H54 (cell line): ENCODE results near the gene REPIN1.

Experiments used
- DNase-seq: peaks from one replicate; pipeline ENCODE4 v3.0.0; 2011; ENCODE audit warnings: low spot score, mixed read lengths; ENCODE audit not compliant: insufficient read length
- FAIRE-seq: peaks from 3 replicates; lab custom pipeline; 2011; peaks lifted over from hg19 to GRCh38; lab: Jason Lieb, UNC
- POLR2A ChIP-seq: IDR thresholded peaks from 2 replicates; pipeline ENCODE4 v1.6.1; 2011; ENCODE audit warnings: low read depth, mild to moderate bottlenecking, low read length

REPIN1 gene

GRCh38 chr7:150410131-150410530 lies 41.5 kb downstream of the REPIN1 start:
- DNase-seq (no peak), FAIRE-seq (no peak)
- TF ChIP-seq POLR2A: no peak

DNA sequence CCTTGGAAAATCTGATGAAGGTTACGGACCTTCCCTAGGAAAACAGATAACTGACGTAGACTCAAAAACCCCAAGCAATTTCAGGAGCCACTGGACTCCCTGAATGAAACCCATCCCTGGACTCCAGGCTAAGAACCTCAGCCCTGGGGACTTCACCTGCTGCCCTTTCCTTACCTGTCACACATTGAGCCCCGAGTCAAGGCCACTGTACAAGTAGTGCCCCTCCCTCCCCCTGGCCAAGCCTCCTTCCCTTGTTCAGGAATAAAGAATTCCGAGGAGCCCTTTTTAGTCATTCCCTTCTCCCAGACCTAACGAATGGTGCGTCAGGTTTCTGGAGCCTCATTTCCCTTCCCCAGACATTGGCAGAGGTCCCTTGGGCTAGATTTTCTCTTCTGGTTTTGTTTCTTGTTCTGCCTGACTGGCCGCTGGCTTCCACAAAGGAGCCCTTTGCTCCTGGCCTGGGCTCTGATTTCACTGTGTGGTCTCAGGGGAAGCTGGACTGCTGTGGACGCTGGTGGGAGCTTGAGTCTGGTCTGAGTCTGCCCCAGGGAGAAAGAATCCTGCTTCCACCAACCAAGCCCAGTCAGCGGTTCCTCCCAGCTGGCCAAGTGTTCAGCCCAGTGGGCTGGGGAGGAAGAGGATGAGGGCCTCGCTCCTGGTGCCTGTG lies 42.2 kb downstream of the REPIN1 start:
- FAIRE-seq: no peak
- no peak for DNase-seq
- no peak for TF ChIP-seq POLR2A

DNA sequence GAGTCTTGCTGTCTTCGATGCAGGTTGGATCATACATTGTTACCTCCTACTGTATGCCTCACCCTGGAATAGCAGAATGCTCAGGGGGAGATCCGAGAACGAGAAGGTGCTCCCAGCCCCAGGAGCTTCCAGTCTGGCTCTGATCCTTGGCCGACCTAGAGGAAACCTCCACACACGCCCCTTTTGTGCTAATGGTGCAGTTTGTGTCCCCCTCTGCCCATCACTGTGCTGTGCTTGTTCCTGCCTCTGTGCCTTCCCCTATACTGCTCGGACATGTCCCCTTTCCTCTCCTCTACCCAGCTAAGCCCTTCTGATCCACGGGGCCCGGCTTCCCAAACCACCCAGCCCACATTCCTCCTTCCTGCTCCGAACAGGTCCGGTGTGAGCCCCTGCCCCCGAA lies 43.0 kb downstream of the REPIN1 start:
- no peak for TF ChIP-seq POLR2A
- no peak for FAIRE-seq
- no peak for DNase-seq

DNA sequence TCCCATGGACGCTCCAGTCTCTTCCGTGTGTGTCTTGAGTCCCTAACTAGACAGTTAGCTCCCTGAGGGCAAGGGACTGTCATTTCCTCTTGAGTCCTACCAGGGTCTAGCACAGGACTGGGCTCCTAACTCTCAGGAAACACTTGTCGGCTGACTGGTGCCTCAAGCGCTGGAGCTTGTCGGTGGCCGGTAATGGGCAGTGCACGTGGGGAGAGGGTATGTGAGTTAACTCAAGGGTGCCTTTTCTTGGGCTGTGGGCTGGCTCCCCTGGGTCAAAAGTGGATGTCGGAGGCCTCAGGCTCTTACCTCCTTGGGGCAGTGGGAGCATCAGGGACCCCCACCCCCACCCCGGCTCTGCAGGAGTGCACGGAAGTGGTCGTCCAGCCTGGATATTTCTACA lies 43.4 kb downstream of the REPIN1 start:
- DNase-seq: no peak
- no peak for FAIRE-seq

GRCh38 chr7:150412518-150413488 lies 44.2 kb downstream of the REPIN1 start:
- DNase-seq: no peak
- TF ChIP-seq POLR2A: no peak
- no peak for FAIRE-seq

More for the DNA sequence above, 43.4 kb downstream of the REPIN1 start:
- TF ChIP-seq POLR2A: no peak

DNA sequence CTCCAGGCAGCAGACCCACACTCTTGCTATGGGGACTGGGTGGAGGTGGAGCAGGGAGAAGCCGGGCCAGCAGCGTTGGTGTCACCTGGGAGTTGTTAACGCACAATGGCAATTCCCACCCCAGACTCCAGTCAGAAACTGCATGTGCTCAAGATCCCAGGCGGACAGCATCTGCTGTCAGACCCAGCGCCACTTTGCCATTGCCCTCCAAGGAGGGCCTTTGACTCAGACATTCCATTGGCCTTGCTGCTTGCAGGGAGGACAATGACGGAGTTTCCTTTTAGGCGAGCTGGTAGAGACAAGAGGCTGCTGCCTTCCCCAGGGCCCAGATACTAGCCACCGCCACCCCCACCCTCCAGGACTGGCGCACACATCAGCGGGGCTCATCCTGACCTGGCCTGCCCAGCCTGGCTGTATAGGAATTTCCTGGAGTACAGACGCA lies 45.0 kb downstream of the REPIN1 start:
- DNase-seq (no peak), FAIRE-seq (no peak)
- TF ChIP-seq POLR2A: no peak

- DNase-seq: no peak
These were observed 46.8 kb downstream of the REPIN1 start for GRCh38 chr7:150415161-150416153.

GRCh38 chr7:150417239-150417638 lies 48.6 kb downstream of the REPIN1 start:
- no peak for FAIRE-seq

More at GRCh38 chr7:150415161-150416153, 46.8 kb downstream of the REPIN1 start:
- TF ChIP-seq POLR2A: no peak
- no peak for FAIRE-seq

GRCh38 chr7:150417863-150418262 lies 49.2 kb downstream of the REPIN1 start:
- TF ChIP-seq POLR2A: no peak
- DNase-seq: no peak
- FAIRE-seq: no peak

More at GRCh38 chr7:150417239-150417638, 48.6 kb downstream of the REPIN1 start:
- TF ChIP-seq POLR2A: no peak
- DNase-seq: no peak

DNA sequence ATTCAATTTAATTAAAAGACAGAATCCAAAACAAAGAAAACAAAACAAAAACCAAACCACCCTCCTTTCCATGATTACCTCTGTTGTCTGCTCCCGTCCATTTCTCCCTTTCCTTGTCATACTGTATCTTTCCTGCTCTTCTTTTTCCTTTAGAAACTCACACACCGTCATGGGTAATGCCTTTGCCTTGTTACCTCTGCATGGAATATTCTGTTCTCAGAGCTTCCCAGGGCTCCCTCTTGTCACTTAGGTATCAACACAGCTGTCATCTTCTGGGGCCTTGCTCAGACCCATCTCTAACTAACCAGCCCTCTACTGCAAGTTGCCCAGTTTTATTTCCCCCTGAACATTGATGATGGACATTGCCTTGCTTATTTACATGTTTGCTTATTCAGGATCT lies 51.6 kb downstream of the REPIN1 start:
- TF ChIP-seq POLR2A: no peak
- FAIRE-seq: no peak

DNA sequence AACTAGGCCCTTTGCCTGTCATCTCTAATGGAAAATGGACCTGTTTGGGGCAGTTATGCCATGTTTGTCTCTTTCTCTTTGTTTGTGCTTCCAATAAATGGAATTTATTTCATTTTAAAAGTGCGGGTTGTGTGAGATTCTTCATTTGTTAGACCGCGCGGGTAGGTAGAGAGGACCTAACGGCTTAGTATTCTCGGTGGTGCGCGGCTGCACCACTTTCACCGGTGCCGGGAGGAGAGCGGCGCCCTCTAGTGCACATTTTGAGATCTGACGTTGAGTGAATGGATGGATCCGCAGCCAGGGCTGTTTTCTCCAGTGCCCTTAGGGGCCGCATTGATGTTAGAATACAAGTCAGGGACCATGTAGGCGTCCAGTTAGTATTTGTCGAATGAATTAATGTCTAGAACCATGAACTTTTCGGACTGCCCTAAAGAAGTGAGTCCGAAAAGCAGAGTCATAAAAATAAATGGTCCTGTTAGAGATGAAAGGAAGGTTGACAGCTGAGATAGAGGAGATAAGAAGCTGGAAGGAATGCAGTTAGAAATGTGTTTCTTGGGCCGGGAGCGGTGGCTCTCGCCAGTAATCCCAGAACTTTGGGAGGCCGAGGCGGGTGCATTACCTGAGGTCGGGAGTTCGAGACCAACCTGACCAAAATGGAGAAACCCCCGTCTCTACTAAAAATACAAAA lies 52.5 kb downstream of the REPIN1 start:
- TF ChIP-seq POLR2A: no peak
- DNase-seq: peak; percentile 73
- no peak for FAIRE-seq

More for the DNA sequence above, 51.6 kb downstream of the REPIN1 start:
- DNase-seq: no peak

- no peak for TF ChIP-seq POLR2A
- no peak for FAIRE-seq
- DNase-seq: no peak
These were observed 53.2 kb downstream of the REPIN1 start for GRCh38 chr7:150421831-150422230.
